ENCODE measurements around the gene DAPP1.

The DAPP1 gene

GRCh38 chr4:99824070-99824599 lies 7.5 kb downstream of the DAPP1 start:
- no peaks in the 10 kb centered on the region for H3K9me3 ChIP-seq
- H3K27ac ChIP-seq, result peak overlapping the region; percentile 96
- peaks cover 55 to 74% of the 10 kb centered on the region in 2 experiments for H3K4me1 ChIP-seq (ENCODE audit: control insufficient read depth in 1 of 2, insufficient read depth in 1 of 2, low read depth in 1 of 2, low read length in 1 of 2)
- H3K4me3 ChIP-seq (ENCODE audit: low read depth in 1 of 2, low read length in 1 of 2), result no peak overlapping the region
- TF ChIP-seq, protein P1, sequence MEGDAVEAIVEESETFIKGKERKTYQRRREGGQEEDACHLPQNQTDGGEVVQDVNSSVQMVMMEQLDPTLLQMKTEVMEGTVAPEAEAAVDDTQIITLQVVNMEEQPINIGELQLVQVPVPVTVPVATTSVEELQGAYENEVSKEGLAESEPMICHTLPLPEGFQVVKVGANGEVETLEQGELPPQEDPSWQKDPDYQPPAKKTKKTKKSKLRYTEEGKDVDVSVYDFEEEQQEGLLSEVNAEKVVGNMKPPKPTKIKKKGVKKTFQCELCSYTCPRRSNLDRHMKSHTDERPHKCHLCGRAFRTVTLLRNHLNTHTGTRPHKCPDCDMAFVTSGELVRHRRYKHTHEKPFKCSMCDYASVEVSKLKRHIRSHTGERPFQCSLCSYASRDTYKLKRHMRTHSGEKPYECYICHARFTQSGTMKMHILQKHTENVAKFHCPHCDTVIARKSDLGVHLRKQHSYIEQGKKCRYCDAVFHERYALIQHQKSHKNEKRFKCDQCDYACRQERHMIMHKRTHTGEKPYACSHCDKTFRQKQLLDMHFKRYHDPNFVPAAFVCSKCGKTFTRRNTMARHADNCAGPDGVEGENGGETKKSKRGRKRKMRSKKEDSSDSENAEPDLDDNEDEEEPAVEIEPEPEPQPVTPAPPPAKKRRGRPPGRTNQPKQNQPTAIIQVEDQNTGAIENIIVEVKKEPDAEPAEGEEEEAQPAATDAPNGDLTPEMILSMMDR (IDR thresholded peaks at IDR 0.05), result no peak
- no peaks in the 10 kb centered on the region for H3K27me3 ChIP-seq
- peaks cover 5% of the 10 kb centered on the region for H3K36me3 ChIP-seq

- Histone ChIP-seq H3K36me3 (peaks cover 5% of the 10 kb centered on the region), H3K27ac (peak overlapping the region; percentile 40), H3K4me3 (ENCODE audit: low read depth in 1 of 2, low read length in 1 of 2) (no peak overlapping the region), H3K27me3 (no peaks in the 10 kb centered on the region), H3K4me1 (ENCODE audit: control insufficient read depth in 1 of 2, insufficient read depth in 1 of 2, low read depth in 1 of 2, low read length in 1 of 2) (peaks cover 43 to 63% of the 10 kb centered on the region in 2 experiments), H3K9me3 (no peaks in the 10 kb centered on the region)
- TF ChIP-seq, protein P1 (IDR thresholded peaks at IDR 0.05), result no peak
These were observed 8.6 kb downstream of the DAPP1 start for GRCh38 chr4:99825272-99825671.

DNA sequence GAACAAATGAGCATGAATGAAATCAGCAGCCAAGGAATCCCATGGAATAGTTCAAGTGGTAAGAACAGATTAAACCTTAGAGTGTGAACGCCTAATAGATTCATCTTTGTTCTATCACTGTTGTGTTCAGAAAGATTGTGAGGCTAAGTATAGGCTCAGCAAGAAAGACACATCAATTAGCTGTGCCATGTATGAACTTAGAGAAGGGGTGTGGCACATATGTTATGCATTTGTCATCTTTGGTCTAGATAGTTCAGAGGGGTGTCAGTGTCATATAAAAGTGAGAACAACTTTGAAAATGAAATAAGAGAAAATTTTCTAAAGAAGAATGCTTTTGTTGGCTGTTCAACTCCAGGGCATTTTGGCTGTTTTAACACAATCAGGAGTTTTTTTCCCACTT lies 9.4 kb downstream of the DAPP1 start:
- Histone ChIP-seq H3K9me3 (no peaks in the 10 kb centered on the region), H3K27ac (no peak overlapping the region), H3K4me1 (ENCODE audit: control insufficient read depth in 1 of 2, insufficient read depth in 1 of 2, low read depth in 1 of 2, low read length in 1 of 2) (peaks cover 36 to 56% of the 10 kb centered on the region in 2 experiments), H3K36me3 (no peaks in the 10 kb centered on the region), H3K27me3 (no peaks in the 10 kb centered on the region), H3K4me3 (ENCODE audit: low read depth in 1 of 2, low read length in 1 of 2) (no peak overlapping the region)
- TF ChIP-seq, protein P1 (IDR thresholded peaks at IDR 0.05), result no peak

DNA sequence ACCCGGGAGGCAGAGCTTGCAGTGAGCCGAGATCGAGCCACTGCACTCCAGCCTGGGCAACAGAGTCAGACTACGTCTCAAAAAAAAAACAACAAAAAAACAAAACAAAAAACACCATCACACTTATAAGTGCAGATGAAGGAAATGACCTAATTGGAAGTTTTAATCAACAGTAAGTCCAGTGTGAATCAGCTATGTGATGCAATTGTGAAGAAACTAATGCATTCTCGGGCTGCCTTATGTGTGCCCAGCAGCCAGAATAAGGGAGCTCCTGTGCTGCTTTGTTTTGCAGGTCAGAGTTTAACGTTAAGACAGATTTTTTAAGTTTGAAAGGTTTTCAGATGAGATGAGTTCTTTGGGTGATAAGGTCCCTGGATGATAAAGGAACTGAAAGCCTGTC lies 10.8 kb downstream of the DAPP1 start:
- Histone ChIP-seq H3K27me3 (no peaks in the 10 kb centered on the region), H3K4me3 (ENCODE audit: low read depth in 1 of 2, low read length in 1 of 2) (no peak overlapping the region), H3K9me3 (no peaks in the 10 kb centered on the region), H3K36me3 (no peaks in the 10 kb centered on the region), H3K4me1 (ENCODE audit: control insufficient read depth in 1 of 2, insufficient read depth in 1 of 2, low read depth in 1 of 2, low read length in 1 of 2) (peaks cover 22 to 41% of the 10 kb centered on the region in 2 experiments), H3K27ac (peak overlapping the region; percentile 58)
- TF ChIP-seq, protein P1 (IDR thresholded peaks at IDR 0.05), result no peak

DNA sequence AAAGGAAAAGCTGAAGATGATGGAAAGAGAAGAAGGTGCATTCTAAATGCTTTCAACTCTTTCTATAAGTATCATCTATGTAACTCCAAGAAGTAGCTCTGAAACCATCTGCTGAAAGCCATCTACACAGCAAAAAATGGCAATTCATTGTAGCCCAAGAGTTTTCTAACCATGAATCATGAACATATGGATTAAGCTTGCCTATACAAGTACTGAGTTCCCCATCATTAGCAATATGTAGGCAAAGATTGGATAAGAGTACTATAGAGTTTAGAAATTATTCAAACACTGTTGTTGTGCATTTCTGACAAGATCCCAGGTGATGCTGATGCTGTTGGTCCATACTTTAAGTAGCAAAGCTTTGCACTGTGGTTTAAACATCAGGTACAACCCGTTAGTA lies 11.2 kb downstream of the DAPP1 start:
- Histone ChIP-seq H3K27ac (peak overlapping the region; percentile 58), H3K4me1 (ENCODE audit: control insufficient read depth in 1 of 2, insufficient read depth in 1 of 2, low read depth in 1 of 2, low read length in 1 of 2) (peaks cover 18 to 37% of the 10 kb centered on the region in 2 experiments), H3K36me3 (no peaks in the 10 kb centered on the region), H3K4me3 (ENCODE audit: low read depth in 1 of 2, low read length in 1 of 2) (no peak overlapping the region), H3K27me3 (no peaks in the 10 kb centered on the region), H3K9me3 (no peaks in the 10 kb centered on the region)
- TF ChIP-seq, protein P1 (IDR thresholded peaks at IDR 0.05), result no peak
